HEK293T (cell line): ENCODE data around the gene NEUROD1.

Experiments
- CTCF ChIA-PET: fragments of 350-600 bp; formaldehyde crosslinking; extraction: SDS; loops from one replicate; lab custom pipeline; 2021; ENCODE audit warnings: antibody characterized with exemption, inconsistent platforms; lab: Yijun Ruan, JAX
- POLR2A ChIA-PET: fragments of 350-600 bp; formaldehyde crosslinking; extraction: SDS; loops from one replicate; lab custom pipeline; 2020; ENCODE audit warnings: antibody characterized with exemption, inconsistent platforms; lab: Yijun Ruan, JAX
- DNase-seq: peaks from one replicate; pipeline ENCODE4 v3.0.0; 2012; ENCODE audit warnings: mixed read lengths; ENCODE audit errors: extremely low spot score
- ARNT ChIP-seq: fragments of 450-650 bp; IDR thresholded peaks from 2 replicates; pipeline ENCODE4 v1.6.1; 2017; ENCODE audit warnings: mild to moderate bottlenecking
- BHLHE40 ChIP-seq: fragments of 450-650 bp; IDR thresholded peaks from 2 replicates; pipeline ENCODE4 v1.6.1; 2016; ENCODE audit warnings: mild to moderate bottlenecking, moderate library complexity, borderline replicate concordance
- CTBP1 ChIP-seq: fragments of 450-650 bp; IDR thresholded peaks from 2 replicates; pipeline ENCODE4 v1.6.1; 2016; ENCODE audit warnings: borderline replicate concordance
- ELF4 ChIP-seq: fragments of 450-650 bp; IDR thresholded peaks from 2 replicates; pipeline ENCODE4 v1.6.1; 2017; ENCODE audit warnings: antibody characterized with exemption
- FOXA1 ChIP-seq: fragments of 450-650 bp; IDR thresholded peaks from 2 replicates; pipeline ENCODE4 v1.6.1; 2016; ENCODE audit warnings: mild to moderate bottlenecking
- FOXK2 ChIP-seq: fragments of 450-650 bp; IDR thresholded peaks from 2 replicates; pipeline ENCODE4 v1.6.1; 2016; ENCODE audit warnings: mild to moderate bottlenecking
- FOXM1 ChIP-seq: fragments of 450-650 bp; IDR thresholded peaks from 2 replicates; pipeline ENCODE4 v1.6.1; 2017; ENCODE audit warnings: mild to moderate bottlenecking, borderline replicate concordance
- HDGF ChIP-seq: fragments of 450-650 bp; IDR thresholded peaks from 2 replicates; pipeline ENCODE4 v1.6.1; 2017; ENCODE audit warnings: antibody characterized with exemption, borderline replicate concordance
- L3MBTL2 ChIP-seq: fragments of 450-650 bp; conservative IDR thresholded peaks from 2 replicates; pipeline ENCODE4 v1.6.1; 2016; ENCODE audit warnings: mild to moderate bottlenecking
- LEF1 ChIP-seq: fragments of 450-650 bp; IDR thresholded peaks from 2 replicates; pipeline ENCODE4 v1.6.1; 2017; ENCODE audit warnings: mild to moderate bottlenecking, borderline replicate concordance
- NFRKB ChIP-seq: fragments of 450-650 bp; IDR thresholded peaks from 2 replicates; pipeline ENCODE4 v1.6.1; 2016; ENCODE audit warnings: mild to moderate bottlenecking, moderate library complexity
- SP1 ChIP-seq: fragments of 450-650 bp; IDR thresholded peaks from 2 replicates; pipeline ENCODE4 v1.6.1; 2017
- SUZ12 ChIP-seq: fragments of 450-650 bp; IDR thresholded peaks from 2 replicates; pipeline ENCODE4 v1.6.1; 2016; ENCODE audit warnings: mild to moderate bottlenecking
- TARDBP ChIP-seq: fragments of 450-650 bp; IDR thresholded peaks from 2 replicates; pipeline ENCODE4 v1.6.1; 2016
- ZNF384 ChIP-seq: fragments of 450-650 bp; IDR thresholded peaks from 2 replicates; pipeline ENCODE4 v1.6.1; 2016
- TF ChIP-seq, protein P1 (sequence below): fragments of 450-650 bp; IDR thresholded peaks from 2 replicates; pipeline ENCODE4 v1.6.1; 2016

The NEUROD1 gene

DNA sequence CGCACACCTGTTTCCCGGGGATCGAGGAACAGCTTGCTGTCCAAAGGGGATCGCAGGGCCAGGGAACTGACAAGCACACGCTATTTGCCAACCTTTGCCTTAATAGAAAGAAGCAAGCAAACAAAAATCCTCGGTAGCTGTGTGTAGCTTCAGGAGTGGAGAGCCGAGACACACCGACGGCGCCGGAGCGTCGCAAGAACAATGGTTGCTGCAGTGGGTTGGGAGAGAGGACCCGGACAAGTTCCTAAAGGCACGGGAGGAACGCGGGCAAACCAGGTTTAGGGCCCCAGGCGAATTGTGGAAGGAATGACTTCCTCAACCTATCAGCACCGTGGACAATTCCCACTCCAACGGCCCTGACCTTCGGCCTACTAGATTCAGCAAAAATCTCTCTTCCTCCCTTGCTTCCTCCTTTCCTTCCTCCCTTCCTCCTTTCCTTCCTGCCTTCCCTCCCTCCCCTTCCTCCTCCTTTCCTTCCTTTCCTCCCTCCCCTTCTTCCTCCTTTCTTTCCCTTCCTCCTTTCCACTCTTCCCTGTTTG lies 4.9 kb upstream of the NEUROD1 start:
- no peak for TF ChIP-seq ZNF384
- TF ChIP-seq TARDBP: no peak
- no peak for TF ChIP-seq SP1
- no peak for TF ChIP-seq ELF4
- TF ChIP-seq LEF1: no peak
- no peak for TF ChIP-seq FOXK2
- no peak for TF ChIP-seq NFRKB
- no peak for TF ChIP-seq BHLHE40
- no peak for TF ChIP-seq SUZ12
- TF ChIP-seq L3MBTL2: no peak
- TF ChIP-seq, protein P1, sequence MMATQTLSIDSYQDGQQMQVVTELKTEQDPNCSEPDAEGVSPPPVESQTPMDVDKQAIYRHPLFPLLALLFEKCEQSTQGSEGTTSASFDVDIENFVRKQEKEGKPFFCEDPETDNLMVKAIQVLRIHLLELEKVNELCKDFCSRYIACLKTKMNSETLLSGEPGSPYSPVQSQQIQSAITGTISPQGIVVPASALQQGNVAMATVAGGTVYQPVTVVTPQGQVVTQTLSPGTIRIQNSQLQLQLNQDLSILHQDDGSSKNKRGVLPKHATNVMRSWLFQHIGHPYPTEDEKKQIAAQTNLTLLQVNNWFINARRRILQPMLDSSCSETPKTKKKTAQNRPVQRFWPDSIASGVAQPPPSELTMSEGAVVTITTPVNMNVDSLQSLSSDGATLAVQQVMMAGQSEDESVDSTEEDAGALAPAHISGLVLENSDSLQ: no peak
- no peak for TF ChIP-seq CTBP1
- TF ChIP-seq FOXA1: no peak
- TF ChIP-seq ARNT: no peak
- TF ChIP-seq FOXM1: no peak
- no peak for TF ChIP-seq HDGF
- no peak for DNase-seq
- CTCF ChIA-PET: no interaction called here
- POLR2A ChIA-PET: no interaction called here

DNA sequence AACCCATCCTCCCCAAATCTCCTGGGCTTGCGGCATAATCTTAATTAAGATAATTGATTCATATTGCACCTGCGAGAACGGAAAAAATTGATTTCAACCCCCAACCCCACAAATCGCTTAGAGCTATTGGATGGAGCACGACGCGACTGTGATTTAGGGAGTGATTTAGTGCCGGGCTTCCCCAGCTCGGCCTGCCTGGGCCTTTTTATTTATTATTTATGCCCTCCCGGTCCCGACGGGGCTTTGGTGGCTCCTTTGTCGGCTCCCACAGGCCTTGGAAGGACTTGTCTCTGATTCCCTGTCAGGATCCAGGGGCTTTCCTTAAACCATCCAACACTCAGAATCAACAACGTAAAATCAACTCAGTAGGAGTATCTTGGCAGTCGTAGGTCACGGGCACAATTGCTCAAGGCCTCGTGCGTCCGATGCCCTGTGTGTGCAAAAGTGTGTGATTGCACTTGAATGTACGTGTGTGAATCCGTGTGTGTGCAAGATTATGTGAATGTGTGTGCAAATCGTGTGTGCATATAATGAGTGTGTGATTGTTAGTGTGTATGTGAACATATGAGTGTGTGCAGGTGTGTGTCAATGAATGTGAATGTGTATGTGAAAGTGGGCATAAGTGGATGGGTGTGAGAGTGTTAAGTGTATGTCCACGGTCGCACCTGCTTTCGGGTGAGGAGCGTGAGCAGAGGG lies 4.3 kb upstream of the NEUROD1 start:
- DNase-seq: no peak
- no peak for TF ChIP-seq SUZ12
- no peak for TF ChIP-seq L3MBTL2
- no peak for TF ChIP-seq FOXA1
- ChIA-PET CTCF (interaction anchor here (0.9 kb wide), 1 partner anchor 112 kb away, joined by 3 read pairs; no protein-coding TSS in a partner anchor), POLR2A (no interaction called here)

GRCh38 chr2:181683518-181684453 lies 3.5 kb upstream of the NEUROD1 start:
- peak; percentile 44 for DNase-seq
- ChIA-PET POLR2A (no interaction called here), CTCF (interaction anchor here (0.9 kb wide), 1 partner anchor 111 kb away, joined by 3 read pairs; no protein-coding TSS in a partner anchor)
- no peak for TF ChIP-seq FOXM1
- TF ChIP-seq L3MBTL2: peak; percentile 40; the same call in 1 of the 2 replicates

- ChIA-PET POLR2A (no interaction called here), CTCF (no interaction called here)
- DNase-seq: no peak
- TF ChIP-seq SP1 (no peak), TARDBP (no peak), ELF4 (no peak), L3MBTL2 (no peak), ZNF384 (no peak)
These were observed 2.6 kb upstream of the NEUROD1 start for GRCh38 chr2:181682795-181683517.

- POLR2A ChIA-PET: no interaction called here
- CTCF ChIA-PET: no interaction called here
- DNase-seq: no peak
- TF ChIP-seq ELF4 (no peak), L3MBTL2 (no peak), BHLHE40 (no peak), FOXA1 (no peak), ZNF384 (no peak), SP1 (no peak), FOXM1 (no peak), SUZ12 (no peak), CTBP1 (no peak), HDGF (no peak), LEF1 (no peak), NFRKB (no peak), TARDBP (no peak), FOXK2 (no peak), ARNT (no peak)
- TF ChIP-seq, protein P1: no peak
These were observed 1.9 kb upstream of the NEUROD1 start for GRCh38 chr2:181682026-181682789.
